Loucy (cell line): ENCODE data around the gene ZNG1A.
"Not testable (repeated sequence)": the region's sequence is repeated elsewhere in the genome, so short reads cannot be mapped to it uniquely, and the experiment has no call there.

ENCODE experiments used
- CTCF ChIP-seq: fragments of 200-600 bp; sonication (generic); conservative IDR thresholded peaks from 2 replicates; pipeline ENCODE4 v1.5.1; 2014; ENCODE audit warnings: mild to moderate bottlenecking, antibody characterized with exemption, low read length
- EZH2phosphoT487 ChIP-seq: fragments of 200-600 bp; IDR thresholded peaks from 2 replicates; pipeline ENCODE4 v1.6.1; 2018; ENCODE audit warnings: antibody characterized with exemption, mild to moderate bottlenecking, moderate library complexity, borderline replicate concordance

GRCh38 chr9:76389-76788, 102.5 kb downstream of the ZNG1A start:
- not testable (repeated sequence) for TF ChIP-seq EZH2phosphoT487, CTCF
